GM23338 (cell line): ENCODE data around the gene ZNF697.

ENCODE experiments used
- CREB1 ChIP-seq: fragments of 250-450 bp; sonication (Bioruptor Pico); IDR thresholded peaks from 2 replicates; pipeline ENCODE4 v1.5.0; 2020; ENCODE audit warnings: low read depth, mild to moderate bottlenecking, moderate library complexity
- EZH2 ChIP-seq: fragments of 200-600 bp; sonication (generic); IDR thresholded peaks from one replicate; pipeline ENCODE4 v1.8.0; 2017; ENCODE audit warnings: antibody characterized with exemption, mild to moderate bottlenecking, low read depth; ENCODE audit not compliant: unreplicated experiment
- EZH2phosphoT487 ChIP-seq: fragments of 200-600 bp; sonication (generic); IDR thresholded peaks from one replicate; pipeline ENCODE4 v1.8.1; 2018; ENCODE audit warnings: antibody characterized with exemption; ENCODE audit not compliant: unreplicated experiment
- JUNB ChIP-seq: IDR thresholded peaks from one replicate; pipeline ENCODE4 v1.6.1; 2016; ENCODE audit warnings: antibody characterized with exemption; ENCODE audit not compliant: unreplicated experiment
- NANOG ChIP-seq: IDR thresholded peaks from 2 replicates; pipeline ENCODE4 v1.6.1; 2016; ENCODE audit warnings: antibody characterized with exemption, borderline replicate concordance
- POLR2AphosphoS5 ChIP-seq: IDR thresholded peaks from 2 replicates; pipeline ENCODE4 v1.6.1; 2016; ENCODE audit warnings: antibody characterized with exemption, low read depth
- ZNF331 ChIP-seq: fragments of 250-450 bp; sonication (Bioruptor Pico); IDR thresholded peaks from 2 replicates; pipeline ENCODE4 v1.5.0; 2020; ENCODE audit warnings: low read depth, mild to moderate bottlenecking, moderate library complexity
- TF ChIP-seq, protein P1 (sequence below), 2 experiments: fragments of 200-600 bp in 1 of 2; sonication (generic) in 1 of 2; conservative IDR thresholded peaks; 2 replicates each; pipeline versions ENCODE4 v1.5.1 to v1.6.1; 2016 to 2017; ENCODE audit warnings: antibody characterized with exemption in 2 of 2, low read depth in 2 of 2, mild to moderate bottlenecking in 2 of 2, moderate library complexity in 1 of 2
- TF ChIP-seq, protein P2 (sequence below): IDR thresholded peaks from one replicate; pipeline ENCODE4 v1.6.1; 2018; ENCODE audit warnings: antibody characterized with exemption; ENCODE audit not compliant: unreplicated experiment

DNA sequence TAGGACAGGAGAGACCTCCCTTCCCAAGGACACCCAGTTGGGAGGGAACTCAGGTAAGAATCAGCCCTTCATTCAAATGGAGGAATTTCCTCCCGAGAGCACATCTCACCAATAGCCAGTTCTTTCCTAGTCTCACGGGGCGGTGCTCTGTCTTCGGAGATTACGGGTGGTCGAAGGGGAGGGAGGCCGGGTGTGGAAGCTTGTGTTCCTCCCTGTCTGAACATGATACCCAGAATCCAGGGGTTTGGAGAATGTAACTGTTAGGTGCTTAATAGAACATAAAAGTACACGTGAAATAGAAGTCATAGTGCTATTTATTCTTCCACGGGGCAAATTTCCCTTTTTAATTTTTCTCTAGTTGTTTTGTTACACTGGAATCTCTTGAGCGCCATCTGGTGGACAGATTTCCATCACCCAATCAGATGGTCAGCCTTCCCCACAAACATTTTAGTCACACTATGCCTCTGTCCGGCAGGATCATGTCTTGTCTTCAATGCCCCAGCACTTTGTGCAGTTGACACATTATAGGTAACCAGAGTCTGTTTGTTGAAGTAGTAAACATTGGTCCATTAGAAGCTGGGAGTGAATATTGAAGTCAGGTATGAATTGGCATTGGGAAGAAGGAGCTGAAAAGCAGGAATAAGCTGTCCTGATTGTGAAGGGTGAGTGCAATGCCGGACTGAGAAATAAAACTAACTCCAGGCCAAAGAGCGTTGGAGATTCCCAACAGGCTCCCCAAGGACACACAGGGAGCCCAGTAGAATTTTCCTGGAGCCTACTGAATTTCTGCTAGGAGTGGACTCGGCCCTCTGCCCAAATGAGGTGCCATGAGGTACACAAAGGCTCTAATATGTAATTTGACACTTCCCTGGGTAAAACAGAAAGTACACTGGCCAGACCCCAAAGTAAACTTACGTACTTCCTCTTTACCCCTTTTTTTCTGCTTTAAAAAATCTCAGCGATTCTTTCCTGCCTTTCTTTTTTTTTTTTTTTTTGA is 27.6 kb upstream of the ZNF697 start:
- TF ChIP-seq, protein P1, sequence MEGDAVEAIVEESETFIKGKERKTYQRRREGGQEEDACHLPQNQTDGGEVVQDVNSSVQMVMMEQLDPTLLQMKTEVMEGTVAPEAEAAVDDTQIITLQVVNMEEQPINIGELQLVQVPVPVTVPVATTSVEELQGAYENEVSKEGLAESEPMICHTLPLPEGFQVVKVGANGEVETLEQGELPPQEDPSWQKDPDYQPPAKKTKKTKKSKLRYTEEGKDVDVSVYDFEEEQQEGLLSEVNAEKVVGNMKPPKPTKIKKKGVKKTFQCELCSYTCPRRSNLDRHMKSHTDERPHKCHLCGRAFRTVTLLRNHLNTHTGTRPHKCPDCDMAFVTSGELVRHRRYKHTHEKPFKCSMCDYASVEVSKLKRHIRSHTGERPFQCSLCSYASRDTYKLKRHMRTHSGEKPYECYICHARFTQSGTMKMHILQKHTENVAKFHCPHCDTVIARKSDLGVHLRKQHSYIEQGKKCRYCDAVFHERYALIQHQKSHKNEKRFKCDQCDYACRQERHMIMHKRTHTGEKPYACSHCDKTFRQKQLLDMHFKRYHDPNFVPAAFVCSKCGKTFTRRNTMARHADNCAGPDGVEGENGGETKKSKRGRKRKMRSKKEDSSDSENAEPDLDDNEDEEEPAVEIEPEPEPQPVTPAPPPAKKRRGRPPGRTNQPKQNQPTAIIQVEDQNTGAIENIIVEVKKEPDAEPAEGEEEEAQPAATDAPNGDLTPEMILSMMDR (conservative IDR thresholded peaks at IDR 0.05; ENCODE audit: low read depth in 2 of 2), result peak; percentile 76 to 99
- peak; percentile 33; the same call in 1 of the 2 replicates for TF ChIP-seq POLR2AphosphoS5
- TF ChIP-seq EZH2, result no peak
- TF ChIP-seq EZH2phosphoT487, result no peak
- TF ChIP-seq, protein P2, sequence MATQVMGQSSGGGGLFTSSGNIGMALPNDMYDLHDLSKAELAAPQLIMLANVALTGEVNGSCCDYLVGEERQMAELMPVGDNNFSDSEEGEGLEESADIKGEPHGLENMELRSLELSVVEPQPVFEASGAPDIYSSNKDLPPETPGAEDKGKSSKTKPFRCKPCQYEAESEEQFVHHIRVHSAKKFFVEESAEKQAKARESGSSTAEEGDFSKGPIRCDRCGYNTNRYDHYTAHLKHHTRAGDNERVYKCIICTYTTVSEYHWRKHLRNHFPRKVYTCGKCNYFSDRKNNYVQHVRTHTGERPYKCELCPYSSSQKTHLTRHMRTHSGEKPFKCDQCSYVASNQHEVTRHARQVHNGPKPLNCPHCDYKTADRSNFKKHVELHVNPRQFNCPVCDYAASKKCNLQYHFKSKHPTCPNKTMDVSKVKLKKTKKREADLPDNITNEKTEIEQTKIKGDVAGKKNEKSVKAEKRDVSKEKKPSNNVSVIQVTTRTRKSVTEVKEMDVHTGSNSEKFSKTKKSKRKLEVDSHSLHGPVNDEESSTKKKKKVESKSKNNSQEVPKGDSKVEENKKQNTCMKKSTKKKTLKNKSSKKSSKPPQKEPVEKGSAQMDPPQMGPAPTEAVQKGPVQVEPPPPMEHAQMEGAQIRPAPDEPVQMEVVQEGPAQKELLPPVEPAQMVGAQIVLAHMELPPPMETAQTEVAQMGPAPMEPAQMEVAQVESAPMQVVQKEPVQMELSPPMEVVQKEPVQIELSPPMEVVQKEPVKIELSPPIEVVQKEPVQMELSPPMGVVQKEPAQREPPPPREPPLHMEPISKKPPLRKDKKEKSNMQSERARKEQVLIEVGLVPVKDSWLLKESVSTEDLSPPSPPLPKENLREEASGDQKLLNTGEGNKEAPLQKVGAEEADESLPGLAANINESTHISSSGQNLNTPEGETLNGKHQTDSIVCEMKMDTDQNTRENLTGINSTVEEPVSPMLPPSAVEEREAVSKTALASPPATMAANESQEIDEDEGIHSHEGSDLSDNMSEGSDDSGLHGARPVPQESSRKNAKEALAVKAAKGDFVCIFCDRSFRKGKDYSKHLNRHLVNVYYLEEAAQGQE, result no peak
- TF ChIP-seq JUNB, result no peak
- no peak for TF ChIP-seq CREB1 (CRISPR knock-in tag)
- no peak for TF ChIP-seq NANOG
- TF ChIP-seq ZNF331 (CRISPR knock-in tag), result no peak
